HG03175 (cell line): ENCODE results near the gene HP1BP3.

Experiments
- ATAC-seq: cut with Tn5 transposase; IDR thresholded peaks from one replicate; pipeline ENCODE4 v1.9.1; 2021; ENCODE audit warnings: mild to moderate bottlenecking, moderate library complexity; ENCODE audit not compliant: unreplicated experiment

The HP1BP3 gene

DNA sequence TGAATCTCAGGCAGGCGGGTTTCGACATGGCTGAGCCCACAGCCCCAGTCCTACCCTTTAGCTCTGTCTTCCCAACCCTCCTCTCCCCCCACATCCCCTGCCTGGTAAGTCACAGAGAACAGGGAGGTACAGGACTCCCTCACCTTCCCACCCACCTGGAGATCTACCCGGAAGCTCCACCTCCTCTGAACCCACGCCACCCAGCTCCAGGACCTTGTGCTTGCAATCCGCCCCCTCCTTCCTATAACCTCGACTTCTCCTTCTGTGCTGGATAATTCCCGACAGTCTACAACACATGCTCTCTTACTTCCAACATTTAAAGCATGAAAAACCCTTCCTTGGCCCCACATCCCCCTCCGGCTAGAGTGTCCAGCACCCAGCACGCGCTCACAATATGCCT, 91.6 kb downstream of the HP1BP3 start:
- no peak for ATAC-seq

GRCh38 chr1:20693623-20694022, 93.5 kb downstream of the HP1BP3 start:
- no peak for ATAC-seq
